ENCODE data around the gene MAN2A2.

The MAN2A2 gene

GRCh38 chr15:90882781-90883525 is 20.1 kb upstream of the MAN2A2 start:
- in situ Hi-C loops (cut with MboI; ENCODE audit: low sequenced_read_pairs), result loop anchor here (25.0 kb wide), 1 partner anchor 571 kb away; no protein-coding TSS in a partner anchor

GRCh38 chr15:90883526-90883975 is 19.6 kb upstream of the MAN2A2 start:
- in situ Hi-C loops (cut with MboI; ENCODE audit: low sequenced_read_pairs), result loop anchor here (25.0 kb wide), 1 partner anchor 571 kb away; no protein-coding TSS in a partner anchor

DNA sequence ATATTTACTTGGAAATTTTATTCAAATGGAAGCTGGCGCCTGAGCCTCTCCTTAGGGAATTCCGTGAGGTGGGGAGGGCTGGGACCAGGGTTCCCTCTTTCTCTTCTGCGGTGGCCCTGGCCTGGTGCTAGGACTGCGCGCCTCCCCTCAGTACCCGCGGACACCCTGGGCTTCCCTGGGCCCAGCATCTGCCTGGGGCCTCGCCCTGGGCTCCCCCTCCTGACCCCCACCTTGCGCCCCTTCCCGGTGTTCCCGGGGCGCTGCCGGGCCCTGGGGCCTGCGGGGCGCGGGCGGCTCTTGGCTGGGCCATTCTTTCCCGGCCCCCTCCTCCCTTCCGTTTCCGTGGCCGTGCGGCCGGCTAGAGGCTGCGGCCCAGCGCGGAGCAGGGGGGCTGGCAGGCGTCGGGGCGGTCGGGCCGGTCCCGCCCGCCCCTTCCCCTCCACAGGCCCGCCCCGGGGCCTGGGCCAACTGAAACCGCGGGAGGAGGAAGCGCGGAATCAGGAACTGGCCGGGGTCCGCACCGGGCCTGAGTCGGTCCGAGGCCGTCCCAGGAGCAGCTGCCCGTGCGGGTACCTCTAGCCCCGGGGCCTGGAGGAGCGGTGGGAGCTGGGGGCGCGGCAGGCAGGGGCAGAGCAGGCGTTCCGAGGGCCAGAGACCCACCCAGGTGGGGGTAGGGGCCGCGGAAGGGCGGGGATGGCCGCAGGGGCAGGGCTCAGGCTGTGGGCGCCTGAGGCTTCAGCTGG is 19.0 kb upstream of the MAN2A2 start, which contains the start of gene FES:
Gene FES, plus strand, starts transcription at position 529 of the 743 bp plus-strand sequence. CDS start 542 bp downstream, outside the sequence.
- in situ Hi-C loops (cut with MboI; ENCODE audit: low sequenced_read_pairs), result loop anchor here (25.0 kb wide), 1 partner anchor 572 kb away; no protein-coding TSS in a partner anchor

GRCh38 chr15:90884719-90885431 is 18.2 kb upstream of the MAN2A2 start:
- in situ Hi-C loops (cut with MboI; ENCODE audit: low sequenced_read_pairs), result loop anchor here (25.0 kb wide), 1 partner anchor 573 kb away; no protein-coding TSS in a partner anchor

DNA sequence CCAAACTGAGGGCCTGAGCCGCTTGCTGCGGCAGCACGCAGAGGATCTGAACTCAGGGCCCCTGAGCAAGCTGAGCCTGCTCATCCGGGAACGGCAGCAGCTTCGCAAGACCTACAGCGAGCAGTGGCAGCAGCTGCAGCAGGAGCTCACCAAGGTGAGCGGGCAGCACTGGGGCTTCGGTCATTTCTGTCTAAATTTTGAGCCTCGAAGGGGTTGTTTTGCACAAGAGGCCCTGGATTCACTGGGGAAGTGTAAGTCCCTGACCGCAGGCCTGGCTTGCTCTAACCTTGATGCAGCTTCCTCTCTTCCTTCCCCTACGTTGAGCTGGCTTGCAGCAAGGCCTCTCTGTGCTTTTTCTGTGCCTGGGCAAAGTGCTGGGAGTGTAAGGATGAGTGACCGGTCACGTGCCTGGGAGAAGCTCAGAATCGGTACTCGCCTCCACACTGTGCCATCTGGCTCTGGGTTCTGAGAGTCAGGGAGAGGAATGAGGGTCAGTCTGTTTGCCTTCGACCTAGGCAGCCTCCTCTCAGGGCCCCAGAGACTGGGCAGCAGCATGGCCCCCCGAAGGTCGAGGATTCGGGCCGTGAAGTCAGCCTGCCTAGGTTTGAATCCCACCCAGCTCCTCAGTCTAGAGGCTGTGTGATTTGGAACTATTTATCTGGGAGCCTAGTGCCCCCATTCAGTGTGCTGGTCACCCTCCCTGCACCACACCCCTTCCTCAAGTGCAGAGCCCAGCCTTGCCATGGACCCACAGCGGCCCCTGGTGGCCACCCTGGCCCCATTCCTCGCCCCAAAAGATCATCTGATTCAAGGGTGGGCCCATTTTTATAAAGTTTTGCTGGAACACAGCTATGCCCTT is 17.4 kb upstream of the MAN2A2 start:
- in situ Hi-C loops (cut with MboI; ENCODE audit: low sequenced_read_pairs), result loop anchor here (25.0 kb wide), 1 partner anchor 573 kb away; no protein-coding TSS in a partner anchor

DNA sequence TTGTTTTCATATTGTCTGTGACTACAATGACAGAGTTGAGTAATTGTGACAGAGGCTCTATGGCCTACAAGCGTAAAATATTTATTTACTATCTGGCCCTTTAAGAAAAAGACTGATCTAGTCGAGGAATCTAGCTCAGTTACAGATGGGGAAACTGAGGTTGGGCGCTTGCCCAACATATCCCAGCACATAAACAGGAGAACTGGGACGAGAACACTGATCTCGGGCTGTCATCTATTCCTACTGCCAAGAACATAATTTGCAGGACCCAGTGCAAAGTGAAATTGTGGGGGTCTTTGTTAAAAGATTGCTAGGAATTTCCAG is 16.8 kb upstream of the MAN2A2 start:
- in situ Hi-C loops (cut with MboI; ENCODE audit: low sequenced_read_pairs), result loop anchor here (25.0 kb wide), 1 partner anchor 574 kb away; no protein-coding TSS in a partner anchor

GRCh38 chr15:90887037-90887481 is 16.0 kb upstream of the MAN2A2 start:
- in situ Hi-C loops (cut with MboI; ENCODE audit: low sequenced_read_pairs), result loop anchor here (25.0 kb wide), 1 partner anchor 575 kb away; no protein-coding TSS in a partner anchor

- in situ Hi-C loops (cut with MboI; ENCODE audit: low sequenced_read_pairs), result loop anchor here (25.0 kb wide), 1 partner anchor 577 kb away; no protein-coding TSS in a partner anchor
These were observed 13.8 kb upstream of the MAN2A2 start for GRCh38 chr15:90889313-90889730.

GRCh38 chr15:90889736-90890456 is 13.2 kb upstream of the MAN2A2 start:
- in situ Hi-C loops (cut with MboI; ENCODE audit: low sequenced_read_pairs), result loop anchor here (25.0 kb wide), 1 partner anchor 578 kb away; no protein-coding TSS in a partner anchor

DNA sequence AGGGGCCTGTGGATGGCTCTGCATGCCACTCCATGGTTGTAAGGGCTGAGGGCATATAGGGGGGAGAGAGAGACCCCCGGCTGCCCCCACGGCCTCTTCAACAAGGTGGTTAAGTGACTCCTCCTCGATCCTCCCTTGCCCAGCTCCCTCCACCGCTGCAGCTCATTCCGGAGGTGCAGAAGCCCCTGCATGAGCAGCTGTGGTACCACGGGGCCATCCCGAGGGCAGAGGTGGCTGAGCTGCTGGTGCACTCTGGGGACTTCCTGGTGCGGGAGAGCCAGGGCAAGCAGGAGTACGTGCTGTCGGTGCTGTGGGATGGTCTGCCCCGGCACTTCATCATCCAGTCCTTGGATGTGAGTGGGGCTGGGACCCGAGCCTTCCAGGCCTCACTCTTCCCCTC is 12.3 kb upstream of the MAN2A2 start:
- in situ Hi-C loops (cut with MboI; ENCODE audit: low sequenced_read_pairs), result loop anchor here (25.0 kb wide), 1 partner anchor 579 kb away; no protein-coding TSS in a partner anchor

- in situ Hi-C loops (cut with MboI; ENCODE audit: low sequenced_read_pairs), result loop anchor here (25.0 kb wide), 1 partner anchor 579 kb away; no protein-coding TSS in a partner anchor
These were observed 11.7 kb upstream of the MAN2A2 start for GRCh38 chr15:90891346-90891949.

DNA sequence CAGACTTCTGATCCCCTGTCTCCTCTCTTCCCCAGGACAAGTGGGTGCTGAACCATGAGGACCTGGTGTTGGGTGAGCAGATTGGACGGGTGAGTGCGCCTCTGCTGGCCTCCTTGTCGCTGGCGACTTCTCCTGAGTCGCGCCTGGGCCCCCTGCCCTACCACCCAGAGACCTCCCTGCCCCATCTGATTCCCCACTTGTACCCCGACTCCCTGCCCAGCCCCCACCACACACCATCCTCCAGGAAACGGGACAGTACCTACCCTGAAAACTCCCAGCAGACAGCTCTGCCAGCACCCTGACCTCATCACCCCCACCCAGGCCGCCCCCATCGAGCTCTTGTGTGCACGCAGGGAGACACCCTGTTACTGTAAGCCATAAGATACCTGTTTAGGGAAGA is 11.1 kb upstream of the MAN2A2 start:
- in situ Hi-C loops (cut with MboI; ENCODE audit: low sequenced_read_pairs), result loop anchor here (25.0 kb wide), 1 partner anchor 580 kb away; no protein-coding TSS in a partner anchor

DNA sequence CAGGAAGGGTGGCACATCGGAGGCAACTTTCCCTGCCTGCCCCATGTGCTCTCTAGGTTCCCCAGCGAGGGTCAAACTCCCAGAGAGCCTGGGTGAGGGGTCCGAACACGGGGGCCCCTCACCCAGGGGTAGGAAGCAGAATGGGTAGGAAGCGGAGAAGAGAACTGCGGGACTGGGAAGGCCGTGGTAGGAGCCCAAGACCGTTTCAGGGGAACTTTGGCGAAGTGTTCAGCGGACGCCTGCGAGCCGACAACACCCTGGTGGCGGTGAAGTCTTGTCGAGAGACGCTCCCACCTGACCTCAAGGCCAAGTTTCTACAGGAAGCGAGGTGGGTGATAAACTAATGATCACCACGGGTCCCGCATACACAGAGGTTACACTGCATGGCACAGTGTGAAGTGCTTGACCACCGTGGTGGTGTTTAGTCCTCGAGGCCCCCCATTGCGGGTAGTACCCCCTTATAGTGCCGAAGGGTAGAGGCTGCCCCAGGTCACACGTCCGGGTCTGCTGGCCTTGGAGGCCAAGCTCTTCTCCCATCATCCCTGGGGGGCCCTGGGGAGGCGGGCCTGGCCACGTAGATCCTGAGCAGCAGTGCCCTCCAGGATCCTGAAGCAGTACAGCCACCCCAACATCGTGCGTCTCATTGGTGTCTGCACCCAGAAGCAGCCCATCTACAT is 10.5 kb upstream of the MAN2A2 start:
- in situ Hi-C loops (cut with MboI; ENCODE audit: low sequenced_read_pairs), result loop anchor here (25.0 kb wide), 1 partner anchor 580 kb away; no protein-coding TSS in a partner anchor

DNA sequence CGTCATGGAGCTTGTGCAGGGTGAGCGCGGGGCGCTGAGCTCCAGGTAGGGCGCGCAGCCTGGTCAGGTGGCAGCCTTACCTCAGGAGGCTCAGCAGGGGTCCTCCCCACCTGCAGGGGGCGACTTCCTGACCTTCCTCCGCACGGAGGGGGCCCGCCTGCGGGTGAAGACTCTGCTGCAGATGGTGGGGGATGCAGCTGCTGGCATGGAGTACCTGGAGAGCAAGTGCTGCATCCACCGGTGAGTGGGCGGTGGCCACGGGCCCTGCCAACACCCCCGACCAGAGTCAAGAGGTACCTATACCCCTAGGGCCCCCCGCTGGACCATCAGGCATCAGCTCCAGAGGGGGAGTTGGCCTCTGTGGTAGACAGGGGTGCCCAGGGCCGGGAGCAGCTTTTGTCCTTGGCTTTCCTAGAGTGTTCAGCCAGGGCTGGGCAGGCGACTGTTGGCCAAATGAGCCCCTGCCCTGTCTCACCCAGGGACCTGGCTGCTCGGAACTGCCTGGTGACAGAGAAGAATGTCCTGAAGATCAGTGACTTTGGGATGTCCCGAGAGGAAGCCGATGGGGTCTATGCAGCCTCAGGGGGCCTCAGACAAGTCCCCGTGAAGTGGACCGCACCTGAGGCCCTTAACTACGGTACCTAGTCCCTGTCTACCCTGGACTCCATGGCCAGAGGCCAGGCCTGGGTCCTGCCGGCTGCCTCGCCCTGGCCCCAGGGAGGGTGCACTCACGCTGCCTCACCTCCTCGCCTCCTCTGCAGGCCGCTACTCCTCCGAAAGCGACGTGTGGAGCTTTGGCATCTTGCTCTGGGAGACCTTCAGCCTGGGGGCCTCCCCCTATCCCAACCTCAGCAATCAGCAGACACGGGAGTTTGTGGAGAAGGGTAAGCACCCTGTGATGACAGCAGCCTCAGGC is 9.7 kb upstream of the MAN2A2 start:
- in situ Hi-C loops (cut with MboI; ENCODE audit: low sequenced_read_pairs), result loop anchor here (25.0 kb wide), 1 partner anchor 581 kb away; no protein-coding TSS in a partner anchor

DNA sequence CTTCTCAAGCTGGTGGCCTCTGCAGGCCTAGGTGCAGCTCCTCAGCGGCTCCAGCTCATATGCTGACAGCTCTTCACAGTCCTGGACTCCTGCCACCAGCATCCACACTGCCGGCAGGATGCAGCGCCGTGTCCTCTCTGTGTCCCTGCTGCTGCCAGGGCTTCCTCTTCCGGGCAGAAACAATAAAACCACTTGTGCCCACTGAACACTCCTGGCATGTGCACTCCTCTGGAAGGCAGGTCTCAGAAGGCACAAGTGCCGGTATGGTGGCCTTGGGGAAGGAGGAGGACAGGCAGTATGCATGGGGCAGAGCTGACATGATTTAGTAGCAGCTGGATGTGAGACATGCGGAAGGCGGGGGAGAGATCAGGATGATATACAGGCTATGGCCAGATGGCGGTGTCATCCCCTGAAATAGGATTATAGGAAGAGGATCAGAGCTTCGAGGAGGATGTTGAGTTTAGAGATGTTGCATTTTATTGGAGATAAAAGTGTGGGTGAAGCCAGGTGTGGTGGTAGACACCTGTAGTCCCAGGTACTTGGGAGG is 7.5 kb upstream of the MAN2A2 start:
- in situ Hi-C loops (cut with MboI; ENCODE audit: low sequenced_read_pairs), result loop anchor here (25.0 kb wide), 1 partner anchor 583 kb away; no protein-coding TSS in a partner anchor

- in situ Hi-C loops (cut with MboI; ENCODE audit: low sequenced_read_pairs), result loop anchor here (25.0 kb wide), 1 partner anchor 585 kb away; no protein-coding TSS in a partner anchor
These were observed 5.9 kb upstream of the MAN2A2 start for GRCh38 chr15:90897131-90897655.
